Astrocyte of the spinal cord (primary cell): ENCODE data around the gene LPAR3.

Experiments used
- DNase-seq: peaks from one replicate; pipeline ENCODE4 v3.0.0; 2011; ENCODE audit warnings: low read depth, low spot score
- H3K4me3 ChIP-seq: 2 replicates; pipeline ENCODE4 v1.5.1; 2011; ENCODE audit warnings: low read depth, mild to moderate bottlenecking, low read length, moderate library complexity
- CTCF ChIP-seq: IDR thresholded peaks from 2 replicates; pipeline ENCODE4 v1.5.1; 2012; ENCODE audit warnings: low read depth, mild to moderate bottlenecking, low read length, inconsistent platforms
- in situ Hi-C: cut with HindIII; loops from 2 replicates; pipeline ENCODE4 v1.10.0; 2017; ENCODE audit warnings: low sequenced_read_pairs

LPAR3 gene

GRCh38 chr1:84873366-84873765, 19.6 kb downstream of the LPAR3 start:
- no peak for DNase-seq
- in situ Hi-C loops: no loop called here
- no peak for TF ChIP-seq CTCF
- no peak overlapping the region for H3K4me3 ChIP-seq

- no peak for DNase-seq
- no peak overlapping the region for H3K4me3 ChIP-seq
- TF ChIP-seq CTCF: no peak
- in situ Hi-C loops: no loop called here
These were observed 20.2 kb downstream of the LPAR3 start for GRCh38 chr1:84872696-84873355.

- no peak for TF ChIP-seq CTCF
- H3K4me3 ChIP-seq: no peak overlapping the region
- DNase-seq: no peak
- in situ Hi-C loops: no loop called here
These were observed 21.8 kb downstream of the LPAR3 start for GRCh38 chr1:84871181-84871580.

GRCh38 chr1:84870591-84870990, 22.4 kb downstream of the LPAR3 start:
- in situ Hi-C loops: no loop called here
- DNase-seq: no peak

GRCh38 chr1:84869720-84870119, 23.3 kb downstream of the LPAR3 start:
- DNase-seq: no peak
- in situ Hi-C loops: no loop called here
- TF ChIP-seq CTCF: no peak
- no peak overlapping the region for H3K4me3 ChIP-seq

More at GRCh38 chr1:84870591-84870990, 22.4 kb downstream of the LPAR3 start:
- H3K4me3 ChIP-seq: no peak overlapping the region
- no peak for TF ChIP-seq CTCF

- TF ChIP-seq CTCF: no peak
- in situ Hi-C loops: no loop called here
- H3K4me3 ChIP-seq: no peak overlapping the region
- no peak for DNase-seq
These were observed 30.2 kb downstream of the LPAR3 start for GRCh38 chr1:84862810-84863251.
